ENCODE data around the gene CCNQ.

CCNQ gene

DNA sequence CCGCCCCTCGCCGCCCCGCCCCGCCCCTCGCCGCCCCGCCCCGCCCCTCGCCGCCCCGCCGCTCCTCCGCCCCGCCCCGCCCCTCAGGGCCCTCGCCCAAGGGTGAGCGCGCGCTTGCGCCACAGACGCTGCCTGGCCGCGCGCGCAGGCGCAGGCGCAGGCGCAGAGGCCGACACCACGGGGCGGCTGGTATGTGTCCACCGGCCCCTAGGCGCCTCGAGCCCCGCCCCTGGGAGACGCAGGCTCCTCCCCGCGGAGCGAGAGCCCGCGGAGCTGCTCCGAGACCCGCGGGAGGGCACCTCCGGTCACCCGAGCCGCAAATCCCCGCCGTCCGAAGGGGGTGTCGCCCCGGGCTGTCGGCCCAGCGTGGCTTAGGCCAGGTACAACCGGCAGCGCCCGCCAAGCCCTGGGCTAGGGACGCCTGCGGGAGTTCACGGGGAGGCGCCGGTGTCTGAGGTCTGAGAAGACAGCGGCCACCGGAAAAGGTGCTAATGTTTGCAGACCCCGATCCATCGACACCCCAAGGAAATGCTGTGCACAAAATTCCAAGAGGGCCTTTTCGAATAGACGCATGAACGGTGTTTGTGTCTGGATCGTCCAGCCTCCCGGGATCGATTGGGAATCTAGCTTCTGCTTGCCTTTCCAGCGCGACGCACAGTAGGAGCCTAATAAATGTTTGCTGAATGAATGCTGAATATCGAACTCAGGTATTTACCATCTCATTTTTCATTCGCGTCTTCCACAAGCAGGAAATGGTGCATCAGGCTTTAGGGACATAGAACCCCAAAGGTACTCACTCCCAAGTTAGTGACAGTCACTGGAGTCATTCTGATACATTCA lies 473 bp upstream of the CCNQ start (continued):
- no peak for TF ChIP-seq ZNF670 (tag by site-specific recombination; IDR thresholded peaks at IDR 0.05; ENCODE audit: low read depth)
- TF ChIP-seq ZBTB17 (tag by site-specific recombination; IDR thresholded peaks at IDR 0.05), result peak; percentile 46
- no peak for TF ChIP-seq OVOL3 (tag by site-specific recombination; IDR thresholded peaks at IDR 0.05)
- TF ChIP-seq ZNF354C (tag by site-specific recombination; IDR thresholded peaks at IDR 0.05; ENCODE audit: borderline replicate concordance, low read depth), result no peak
- no peak for TF ChIP-seq ZNF510 (tag by site-specific recombination; IDR thresholded peaks at IDR 0.05; ENCODE audit: insufficient replicate concordance)
- no peak for TF ChIP-seq ZNF133 (tag by site-specific recombination; IDR thresholded peaks at IDR 0.05)
- TF ChIP-seq, protein P1, sequence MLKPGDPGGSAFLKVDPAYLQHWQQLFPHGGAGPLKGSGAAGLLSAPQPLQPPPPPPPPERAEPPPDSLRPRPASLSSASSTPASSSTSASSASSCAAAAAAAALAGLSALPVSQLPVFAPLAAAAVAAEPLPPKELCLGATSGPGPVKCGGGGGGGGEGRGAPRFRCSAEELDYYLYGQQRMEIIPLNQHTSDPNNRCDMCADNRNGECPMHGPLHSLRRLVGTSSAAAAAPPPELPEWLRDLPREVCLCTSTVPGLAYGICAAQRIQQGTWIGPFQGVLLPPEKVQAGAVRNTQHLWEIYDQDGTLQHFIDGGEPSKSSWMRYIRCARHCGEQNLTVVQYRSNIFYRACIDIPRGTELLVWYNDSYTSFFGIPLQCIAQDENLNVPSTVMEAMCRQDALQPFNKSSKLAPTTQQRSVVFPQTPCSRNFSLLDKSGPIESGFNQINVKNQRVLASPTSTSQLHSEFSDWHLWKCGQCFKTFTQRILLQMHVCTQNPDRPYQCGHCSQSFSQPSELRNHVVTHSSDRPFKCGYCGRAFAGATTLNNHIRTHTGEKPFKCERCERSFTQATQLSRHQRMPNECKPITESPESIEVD (tag by site-specific recombination; IDR thresholded peaks at IDR 0.05), result no peak
- no peak for TF ChIP-seq ZFP3 (tag by site-specific recombination; IDR thresholded peaks at IDR 0.05; ENCODE audit: low read depth)
- TF ChIP-seq ZNF19 (tag by site-specific recombination; IDR thresholded peaks at IDR 0.05; ENCODE audit: low read depth), result no peak
- TF ChIP-seq ZNF747 (tag by site-specific recombination; IDR thresholded peaks at IDR 0.05), result no peak
- TF ChIP-seq ZBTB7A (tag by site-specific recombination; IDR thresholded peaks at IDR 0.05; ENCODE audit: low read depth), result no peak
- TF ChIP-seq ZNF596 (tag by site-specific recombination; IDR thresholded peaks at IDR 0.05), result no peak
- peak; percentile 59 for TF ChIP-seq ZIC2 (tag by site-specific recombination; IDR thresholded peaks at IDR 0.05)
- TF ChIP-seq, protein P2, sequence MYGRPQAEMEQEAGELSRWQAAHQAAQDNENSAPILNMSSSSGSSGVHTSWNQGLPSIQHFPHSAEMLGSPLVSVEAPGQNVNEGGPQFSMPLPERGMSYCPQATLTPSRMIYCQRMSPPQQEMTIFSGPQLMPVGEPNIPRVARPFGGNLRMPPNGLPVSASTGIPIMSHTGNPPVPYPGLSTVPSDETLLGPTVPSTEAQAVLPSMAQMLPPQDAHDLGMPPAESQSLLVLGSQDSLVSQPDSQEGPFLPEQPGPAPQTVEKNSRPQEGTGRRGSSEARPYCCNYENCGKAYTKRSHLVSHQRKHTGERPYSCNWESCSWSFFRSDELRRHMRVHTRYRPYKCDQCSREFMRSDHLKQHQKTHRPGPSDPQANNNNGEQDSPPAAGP (tag by site-specific recombination; IDR thresholded peaks at IDR 0.05), result peak; percentile 38; the same call in 1 of the 2 replicates

DNA sequence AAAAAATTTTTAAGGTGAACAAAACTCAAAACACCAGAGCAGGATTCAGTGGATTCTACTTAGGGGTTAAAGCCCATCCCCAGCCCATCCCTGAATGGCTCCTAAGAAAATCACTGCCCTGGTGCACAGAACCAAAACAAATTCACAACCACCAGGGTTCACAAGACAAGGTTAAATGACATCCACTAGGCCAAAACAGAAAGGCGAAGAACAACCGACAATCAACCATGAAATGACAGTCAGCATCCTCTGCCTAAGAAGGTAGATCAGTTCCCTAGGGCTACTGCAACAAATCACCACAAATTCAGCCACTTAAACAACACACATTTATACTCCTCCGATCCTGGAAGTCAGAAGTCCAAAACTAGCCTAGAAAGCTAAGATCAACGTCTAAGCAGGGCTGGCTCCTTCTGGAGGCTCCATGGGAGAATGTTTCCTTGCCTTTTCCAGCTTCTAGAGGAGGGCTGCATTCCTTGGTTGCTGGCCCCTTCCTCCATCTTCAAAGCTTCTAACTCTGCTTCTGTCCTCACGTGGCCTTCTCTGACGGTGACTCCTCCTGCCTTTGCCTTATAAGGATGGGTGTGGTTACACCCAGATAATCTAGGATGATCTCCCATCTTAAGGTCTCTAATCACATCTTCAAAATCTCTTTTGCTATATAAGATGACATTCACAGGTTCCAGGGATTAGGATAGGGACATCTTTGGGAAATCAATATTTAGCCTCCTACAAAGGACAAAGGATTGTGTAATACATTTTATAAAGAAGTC lies 1.8 kb downstream of the CCNQ start:
- no peak overlapping the region for H3K27ac ChIP-seq (ENCODE audit: extremely low read depth, low read depth, low read length)
- POLR2A ChIA-PET, result no interaction called here
- peak; percentile 14 for TF ChIP-seq SETDB1 (IDR thresholded peaks at IDR 0.05; ENCODE audit: insufficient read length, low read length)
- TF ChIP-seq, protein P3, sequence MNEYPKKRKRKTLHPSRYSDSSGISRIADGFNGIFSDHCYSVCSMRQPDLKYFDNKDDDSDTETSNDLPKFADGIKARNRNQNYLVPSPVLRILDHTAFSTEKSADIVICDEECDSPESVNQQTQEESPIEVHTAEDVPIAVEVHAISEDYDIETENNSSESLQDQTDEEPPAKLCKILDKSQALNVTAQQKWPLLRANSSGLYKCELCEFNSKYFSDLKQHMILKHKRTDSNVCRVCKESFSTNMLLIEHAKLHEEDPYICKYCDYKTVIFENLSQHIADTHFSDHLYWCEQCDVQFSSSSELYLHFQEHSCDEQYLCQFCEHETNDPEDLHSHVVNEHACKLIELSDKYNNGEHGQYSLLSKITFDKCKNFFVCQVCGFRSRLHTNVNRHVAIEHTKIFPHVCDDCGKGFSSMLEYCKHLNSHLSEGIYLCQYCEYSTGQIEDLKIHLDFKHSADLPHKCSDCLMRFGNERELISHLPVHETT (tag by site-specific recombination; IDR thresholded peaks at IDR 0.05), result no peak
- H3K4me1 ChIP-seq (ENCODE audit: control insufficient read depth, insufficient read depth, low read length), result no peaks in the 10 kb centered on the region
- CTCF ChIA-PET, result interaction anchor here (0.6 to 2.3 kb wide), 5 partner anchors 43 to 90 kb away, joined by 3 to 7 read pairs (median 3); partner anchors contain the start of gene SLC6A8
- peaks cover 0 to 48% of the 10 kb centered on the region in 2 experiments; a peak in 2 of 3 replicates for H3K36me3 ChIP-seq (ENCODE audit: control insufficient read depth in 2 of 2, insufficient read depth in 1 of 2, low read length in 2 of 2)
- no peak overlapping the region for H3K4me3 ChIP-seq (ENCODE audit: low read depth, low read length)
- no peaks in the 10 kb centered on the region for H3K9me3 ChIP-seq (ENCODE audit: control insufficient read depth, insufficient read depth, low read depth, low read length)
